Brain microvascular endothelial cell (primary cell): ENCODE measurements around the gene NBL1.

ENCODE experiments used
- DNase-seq: peaks from one replicate; pipeline ENCODE4 v3.0.0-alpha.2; 2020
- H3K27ac ChIP-seq: fragments of 250-450 bp; sonication (Bioruptor Pico); 2 replicates; pipeline ENCODE4 v1.5.1; 2020; ENCODE audit warnings: mild to moderate bottlenecking, moderate library complexity
- H3K27me3 ChIP-seq: fragments of 250-450 bp; sonication (Bioruptor Pico); replicated peaks from 2 replicates; pipeline ENCODE4 v1.5.1; 2020; ENCODE audit warnings: mild to moderate bottlenecking
- H3K36me3 ChIP-seq: fragments of 250-450 bp; sonication (Bioruptor Pico); replicated peaks from 2 replicates; pipeline ENCODE4 v1.5.1; 2020; ENCODE audit warnings: mild to moderate bottlenecking
- H3K4me3 ChIP-seq: 2 replicates; pipeline ENCODE4 v1.5.1; 2011; ENCODE audit warnings: low read depth, mild to moderate bottlenecking, control low read depth, low read length, moderate library complexity
- CTCF ChIP-seq: IDR thresholded peaks from 2 replicates; pipeline ENCODE4 v1.5.1; 2011; ENCODE audit warnings: low read depth, mild to moderate bottlenecking, moderate library complexity, low read length, control low read depth, inconsistent platforms; ENCODE audit errors: missing control alignments
- in situ Hi-C: cut with HindIII; loops from 2 replicates; pipeline ENCODE4 v1.10.0; 2017; ENCODE audit warnings: low sequenced_read_pairs, low pct_ligation_motif_present

Gene NBL1

GRCh38 chr1:19662313-19662712 lies 18.2 kb downstream of the NBL1 start:
- in situ Hi-C loops, result no loop called here
- DNase-seq, result no peak
- Histone ChIP-seq H3K27ac (no peak overlapping the region), H3K27me3 (peaks cover 35% of the 10 kb centered on the region), H3K36me3 (peaks cover 13% of the 10 kb centered on the region), H3K4me3 (no peak overlapping the region)
- no peak for TF ChIP-seq CTCF

GRCh38 chr1:19664453-19665185 lies 20.5 kb downstream of the NBL1 start, which contains the start of gene HTR6:
Gene HTR6, plus strand, starts transcription at chr1:19664875. Its CDS starts 879 bp downstream, at chr1:19665754.
- no peak within 1 kb of the TSS for H3K4me3 ChIP-seq

GRCh38 chr1:19665186-19665495 lies 21.0 kb downstream of the NBL1 start:
- H3K27ac ChIP-seq, result no peak overlapping the region
- TF ChIP-seq CTCF, result no peak
- no peak for DNase-seq
- no peaks in the 10 kb centered on the region for H3K36me3 ChIP-seq
- H3K4me3 ChIP-seq, result no peak overlapping the region
- peaks cover 38% of the 10 kb centered on the region for H3K27me3 ChIP-seq
- in situ Hi-C loops, result no loop called here

More at GRCh38 chr1:19664453-19665185, 20.5 kb downstream of the NBL1 start, which contains the start of gene HTR6:
- in situ Hi-C loops, result no loop called here
- H3K27me3 ChIP-seq, result peaks cover 38% of the 10 kb centered on the region
- no peaks in the 10 kb centered on the region for H3K36me3 ChIP-seq
- no peak within 1 kb of the TSS for H3K27ac ChIP-seq
- no peak for TF ChIP-seq CTCF
- no peak for DNase-seq

- in situ Hi-C loops, result no loop called here
- H3K4me3 ChIP-seq, result no peak overlapping the region
These were observed 21.7 kb downstream of the NBL1 start for GRCh38 chr1:19665496-19666465.

GRCh38 chr1:19668888-19669287 lies 24.8 kb downstream of the NBL1 start:
- Histone ChIP-seq H3K27me3 (peaks cover 34% of the 10 kb centered on the region), H3K4me3 (no peak overlapping the region), H3K36me3 (no peaks in the 10 kb centered on the region), H3K27ac (no peak overlapping the region)
- TF ChIP-seq CTCF, result no peak
- in situ Hi-C loops, result no loop called here
- no peak for DNase-seq

More at GRCh38 chr1:19665496-19666465, 21.7 kb downstream of the NBL1 start:
- DNase-seq, result no peak
- Histone ChIP-seq H3K36me3 (no peaks in the 10 kb centered on the region), H3K27me3 (peaks cover 38% of the 10 kb centered on the region), H3K27ac (no peak overlapping the region)
- TF ChIP-seq CTCF, result no peak
